HG02943 (cell line): ENCODE measurements around the gene ALPL.

Experiments
- ATAC-seq: cut with Tn5 transposase; IDR thresholded peaks from one replicate; pipeline ENCODE4 v1.9.1; 2021; ENCODE audit warnings: mild to moderate bottlenecking, low read depth, moderate library complexity; ENCODE audit not compliant: unreplicated experiment

The ALPL gene

DNA sequence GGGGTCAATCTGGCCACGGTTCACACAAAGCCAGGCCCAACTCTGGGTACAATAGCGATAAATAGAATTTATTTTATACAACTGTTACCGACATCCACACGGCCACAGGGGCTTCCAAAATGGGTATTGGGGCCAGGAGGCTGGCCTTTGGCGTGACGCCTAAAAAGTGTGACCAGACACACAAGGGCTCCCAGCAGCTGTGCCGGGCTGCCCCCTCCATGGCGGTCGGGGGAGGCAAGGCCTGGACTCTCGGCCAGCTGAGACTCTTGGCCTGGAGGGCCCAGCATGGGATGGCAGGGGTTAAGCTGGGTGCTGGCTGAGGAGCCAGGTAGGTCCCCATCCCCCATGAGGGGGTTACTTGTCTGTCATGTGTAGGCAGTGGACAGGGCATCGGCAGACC lies 87.0 kb downstream of the ALPL start:
- no peak for ATAC-seq

GRCh38 chr1:21596628-21597027 lies 87.4 kb downstream of the ALPL start:
- no peak for ATAC-seq

- no peak for ATAC-seq
These were observed 88.5 kb downstream of the ALPL start for GRCh38 chr1:21597753-21598152.

GRCh38 chr1:21598417-21598816 lies 89.2 kb downstream of the ALPL start:
- ATAC-seq: no peak

- no peak for ATAC-seq
These were observed 89.7 kb downstream of the ALPL start for GRCh38 chr1:21598904-21599303.

- ATAC-seq: no peak
These were observed 90.2 kb downstream of the ALPL start for GRCh38 chr1:21599402-21599801.

- no peak for ATAC-seq
These were observed 92.2 kb downstream of the ALPL start for GRCh38 chr1:21601278-21602048.

- ATAC-seq: no peak
These were observed 94.2 kb downstream of the ALPL start for GRCh38 chr1:21603177-21604138.

DNA sequence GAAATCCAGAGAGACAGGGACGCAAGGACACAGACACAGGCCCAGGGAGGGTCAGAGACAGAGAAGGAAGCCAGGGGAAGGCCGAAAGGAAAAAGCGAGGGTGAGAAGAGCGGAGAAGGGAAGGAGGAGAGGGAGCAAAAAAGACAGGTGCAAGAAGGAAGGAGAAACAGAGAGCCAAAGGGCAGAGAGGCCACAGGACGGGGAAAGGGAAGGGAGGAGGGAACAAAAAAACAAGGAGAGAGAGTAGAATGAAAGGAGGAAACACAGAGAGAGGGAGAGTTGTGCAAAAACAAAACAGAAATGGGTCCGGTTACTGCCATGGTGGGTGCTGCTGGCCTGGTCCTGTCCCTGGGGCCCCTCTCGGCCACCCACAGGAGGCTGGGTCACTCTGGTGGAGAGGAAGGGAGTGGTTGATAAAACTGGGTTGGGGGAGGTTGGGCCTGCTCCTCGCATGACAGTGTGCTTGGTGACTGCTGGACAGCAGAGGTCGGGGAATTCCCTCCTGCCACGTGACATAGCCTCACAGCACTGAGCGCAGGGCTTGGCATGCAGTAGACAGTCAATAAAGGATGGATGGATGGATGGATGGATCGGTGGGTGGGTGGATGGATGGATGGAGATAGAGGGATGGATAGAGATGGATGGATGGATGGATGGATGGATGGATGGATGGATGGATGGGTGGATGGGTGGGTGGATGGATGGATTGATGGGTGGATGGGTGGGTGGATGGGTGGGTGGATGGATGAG lies 95.2 kb downstream of the ALPL start:
- ATAC-seq: no peak

GRCh38 chr1:21605012-21605715 lies 95.9 kb downstream of the ALPL start:
- no peak for ATAC-seq

GRCh38 chr1:21605964-21606705 lies 96.9 kb downstream of the ALPL start:
- ATAC-seq: no peak

GRCh38 chr1:21607549-21608529 lies 98.6 kb downstream of the ALPL start:
- ATAC-seq: no peak

DNA sequence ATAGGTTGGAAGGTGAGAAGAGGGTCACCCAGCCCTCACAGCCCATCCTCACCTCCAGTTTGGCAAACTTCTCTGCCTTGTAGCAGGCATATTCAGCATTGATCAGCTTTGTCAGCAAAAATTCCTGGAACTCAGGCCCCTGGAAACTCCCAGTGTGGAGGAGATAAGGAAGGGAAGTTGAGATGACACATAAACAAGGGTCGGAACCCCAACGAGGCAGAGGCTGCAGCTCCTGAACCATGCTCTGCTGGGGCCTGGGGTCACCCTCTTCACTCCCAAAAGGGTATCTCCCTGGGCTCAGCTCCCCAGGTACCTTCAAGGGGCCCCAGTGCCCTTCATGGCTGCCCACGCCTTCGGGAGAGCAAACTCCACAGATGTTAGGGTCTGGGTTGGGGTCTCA lies 99.6 kb downstream of the ALPL start:
- no peak for ATAC-seq

- ATAC-seq: no peak
These were observed 100.8 kb downstream of the ALPL start for GRCh38 chr1:21610027-21610426.

DNA sequence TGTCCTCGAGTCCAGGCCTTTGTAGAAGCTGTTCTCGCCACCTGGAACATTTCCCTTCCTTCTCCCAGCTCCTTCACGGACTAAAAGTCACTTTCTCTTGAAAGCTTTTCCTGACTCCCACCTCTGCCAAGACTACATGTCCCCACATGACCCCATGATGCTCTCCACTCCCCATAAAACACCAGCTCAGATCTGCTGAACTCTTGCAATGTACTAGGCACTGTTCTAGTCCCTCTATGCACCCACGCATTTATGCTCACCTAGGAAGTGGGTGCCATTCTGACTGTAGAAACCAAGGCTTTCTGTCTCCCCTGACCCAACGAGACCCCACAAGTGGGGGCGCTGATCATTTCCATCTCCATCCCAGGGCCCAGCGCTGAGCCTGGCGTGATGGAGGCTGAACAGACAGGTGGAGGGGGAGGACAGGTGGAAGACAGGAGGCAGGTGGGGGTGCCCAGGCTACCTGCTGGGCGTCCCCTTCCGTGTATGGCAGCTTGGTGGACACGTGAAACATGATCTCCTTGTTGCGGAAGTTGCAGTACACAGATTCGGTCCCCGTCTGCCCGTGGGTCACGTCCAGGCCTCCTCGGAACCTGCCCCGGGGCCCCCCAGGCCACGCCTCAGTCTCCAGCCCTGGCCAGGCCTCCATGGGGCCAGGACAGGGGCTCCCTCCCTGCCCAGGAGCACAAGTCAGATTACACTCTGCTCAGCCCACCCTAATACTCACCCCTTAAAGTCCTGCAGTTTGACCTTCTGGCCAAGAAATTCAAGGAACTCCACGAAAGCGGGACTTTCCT lies 102.0 kb downstream of the ALPL start:
- no peak for ATAC-seq

GRCh38 chr1:21612057-21612456 lies 102.8 kb downstream of the ALPL start:
- ATAC-seq: no peak

- no peak for ATAC-seq
These were observed 104.0 kb downstream of the ALPL start for GRCh38 chr1:21613072-21613867.
